Osteocyte (in vitro differentiated cells): Measurements from ENCODE around the gene RALGPS2. TPM values are rescaled to one million over a fixed set of nuclear protein-coding genes. Genes with fewer than 3 reads are reported as not detected.

Experiments
- DNase-seq: peaks from one replicate; pipeline ENCODE4 v3.0.0; 2021; ENCODE audit warnings: mixed read lengths; ENCODE audit not compliant: unreplicated experiment; ENCODE audit errors: extremely low spot score
- H3K27ac Mint-ChIP-seq: one replicate; pipeline ENCODE4 v1.8.0; 2021; ENCODE audit warnings: mild to moderate bottlenecking, mixed read lengths; ENCODE audit not compliant: unreplicated experiment
- H3K27me3 Mint-ChIP-seq: one replicate; pipeline ENCODE4 v1.8.0; 2021; ENCODE audit warnings: mixed read lengths; ENCODE audit not compliant: unreplicated experiment
- H3K36me3 Mint-ChIP-seq: one replicate; pipeline ENCODE4 v1.8.0; 2021; ENCODE audit warnings: mixed read lengths; ENCODE audit not compliant: unreplicated experiment
- H3K4me1 Mint-ChIP-seq: one replicate; pipeline ENCODE4 v1.8.0; 2021; ENCODE audit warnings: mixed read lengths; ENCODE audit not compliant: unreplicated experiment
- H3K4me3 Mint-ChIP-seq: one replicate; pipeline ENCODE4 v1.8.0; 2021; ENCODE audit warnings: mild to moderate bottlenecking, moderate library complexity, mixed read lengths; ENCODE audit not compliant: unreplicated experiment
- H3K9me3 Mint-ChIP-seq: one replicate; pipeline ENCODE4 v1.8.0; 2021; ENCODE audit warnings: mixed read lengths; ENCODE audit not compliant: unreplicated experiment
- CTCF ChIP-seq: fragments of 200-600 bp; sonication (generic); IDR thresholded peaks from 2 replicates; pipeline ENCODE4 v1.5.0; 2021; ENCODE audit warnings: antibody characterized with exemption, mild to moderate bottlenecking, moderate library complexity
- total RNA-seq: library from RNA; stranded (reverse); gene quantifications from 2 replicates; pipeline ENCODE4 v1.2.1, GENCODE V29; 2021

RALGPS2 gene
- total RNA-seq, 1 donor from 2014 or later, result 6.5 TPM

GRCh38 chr1:178867670-178868069 lies 142.6 kb downstream of the RALGPS2 start:
- DNase-seq, result no peak
- Mint-ChIP-seq H3K4me1 (peaks cover 26% of the 10 kb centered on the region), H3K4me3 (peak overlapping the region; percentile 58), H3K9me3 (no peaks in the 10 kb centered on the region), H3K27me3 (no peaks in the 10 kb centered on the region), H3K36me3 (no peaks in the 10 kb centered on the region), H3K27ac (peak overlapping the region; percentile 71)
- TF ChIP-seq CTCF, result no peak

- Mint-ChIP-seq H3K36me3 (no peaks in the 10 kb centered on the region), H3K27me3 (no peaks in the 10 kb centered on the region), H3K27ac (peak overlapping the region; percentile 33), H3K4me1 (peaks cover 29% of the 10 kb centered on the region), H3K4me3 (no peak overlapping the region), H3K9me3 (no peaks in the 10 kb centered on the region)
- DNase-seq, result no peak
- TF ChIP-seq CTCF, result no peak
These were observed 143.7 kb downstream of the RALGPS2 start for GRCh38 chr1:178868706-178869105.

GRCh38 chr1:178869119-178869697 lies 144.2 kb downstream of the RALGPS2 start:
- Mint-ChIP-seq H3K9me3 (no peaks in the 10 kb centered on the region), H3K27ac (peak overlapping the region; percentile 33), H3K36me3 (no peaks in the 10 kb centered on the region), H3K27me3 (no peaks in the 10 kb centered on the region), H3K4me1 (peaks cover 29% of the 10 kb centered on the region), H3K4me3 (no peak overlapping the region)
- TF ChIP-seq CTCF, result no peak
- DNase-seq, result no peak

- Mint-ChIP-seq H3K27me3 (no peaks in the 10 kb centered on the region), H3K4me3 (no peak overlapping the region), H3K9me3 (no peaks in the 10 kb centered on the region), H3K4me1 (peaks cover 29% of the 10 kb centered on the region), H3K27ac (no peak overlapping the region), H3K36me3 (no peaks in the 10 kb centered on the region)
- no peak for DNase-seq
- TF ChIP-seq CTCF, result no peak
These were observed 145.2 kb downstream of the RALGPS2 start for GRCh38 chr1:178870221-178870620.

- peak within 1 kb of the TSS; percentile 55 for H3K4me3 Mint-ChIP-seq
- H3K36me3 Mint-ChIP-seq, result no peaks in the 10 kb centered on the region
- H3K9me3 Mint-ChIP-seq, result no peaks in the 10 kb centered on the region
- no peak for TF ChIP-seq CTCF
- peaks cover 29% of the 10 kb centered on the region for H3K4me1 Mint-ChIP-seq
- no peak for DNase-seq
- peak within 1 kb of the TSS; percentile 74 for H3K27ac Mint-ChIP-seq
- H3K27me3 Mint-ChIP-seq, result no peaks in the 10 kb centered on the region
These were observed 145.9 kb downstream of the RALGPS2 start, which contains the start of gene ANGPTL1 for GRCh38 chr1:178870944-178871343. Gene ANGPTL1 (minus strand): TSS chr1:178871077. CDS start chr1:178865776, 5,301 bp downstream.
